Measurements from ENCODE around the gene ERBB2.
A peak's percentile ranks its signal among the peaks of the same experiment; 100 is the strongest.

ERBB2 gene

DNA sequence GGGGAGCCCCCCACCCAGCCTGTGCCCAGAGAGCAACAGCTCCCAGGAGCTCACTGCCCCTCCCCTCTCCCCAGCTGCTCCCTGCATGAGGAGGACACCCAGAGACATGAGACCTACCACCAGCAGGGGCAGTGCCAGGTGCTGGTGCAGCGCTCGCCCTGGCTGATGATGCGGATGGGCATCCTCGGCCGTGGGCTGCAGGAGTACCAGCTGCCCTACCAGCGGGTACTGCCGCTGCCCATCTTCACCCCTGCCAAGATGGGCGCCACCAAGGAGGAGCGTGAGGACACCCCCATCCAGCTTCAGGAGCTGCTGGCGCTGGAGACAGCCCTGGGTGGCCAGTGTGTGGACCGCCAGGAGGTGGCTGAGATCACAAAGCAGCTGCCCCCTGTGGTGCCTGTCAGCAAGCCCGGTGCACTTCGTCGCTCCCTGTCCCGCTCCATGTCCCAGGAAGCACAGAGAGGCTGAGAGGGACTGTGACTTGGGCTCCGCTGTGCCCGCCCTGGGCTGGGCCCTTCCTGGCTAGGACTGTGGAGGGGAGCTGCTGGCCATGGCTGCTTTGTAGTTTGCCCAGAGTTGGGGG lies 34.1 kb upstream of the ERBB2 start:
- DNase-seq: peak in 6 of 14 donors; percentile 16 to 68 (median 61)

- peak in 2 of 14 donors; percentile 64 to 68 for DNase-seq
These were observed 33.6 kb upstream of the ERBB2 start for GRCh38 chr17:39666231-39666600.

DNA sequence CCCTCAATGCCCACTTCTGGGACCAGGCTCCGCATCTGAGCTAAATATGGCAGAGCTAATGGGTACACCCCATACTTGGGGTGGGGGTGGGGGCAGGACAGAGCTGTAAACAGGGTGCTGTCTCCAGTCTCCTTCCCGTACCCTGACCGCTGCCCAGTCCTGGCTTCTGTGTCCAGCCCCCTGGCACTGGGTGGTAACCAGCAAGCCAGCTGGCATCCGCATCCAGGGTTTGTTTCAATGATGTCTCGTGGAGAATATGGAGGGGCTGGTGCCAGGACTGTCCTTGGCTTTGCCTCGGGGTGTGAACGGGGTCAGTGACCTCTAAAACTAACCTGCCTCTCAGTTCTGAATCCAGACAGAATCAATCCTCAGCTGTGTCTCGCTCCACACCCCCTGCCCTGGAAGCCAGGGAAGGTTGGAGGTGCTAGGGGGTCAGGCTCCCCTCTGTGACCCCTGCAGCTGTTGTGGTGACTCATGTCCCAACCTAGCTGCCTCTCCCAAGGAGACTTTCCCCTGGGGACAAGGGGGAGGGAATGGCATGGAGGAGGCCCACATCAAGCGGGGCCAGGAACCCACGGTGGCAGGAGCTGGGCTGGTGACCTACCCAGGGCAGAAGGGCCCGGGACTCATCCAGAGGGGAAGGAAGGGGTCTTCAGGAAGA lies 33.1 kb upstream of the ERBB2 start:
- peak in 11 of 14 donors; percentile 18 to 69 (median 46) for DNase-seq

- peak in 2 of 14 donors; percentile 28 to 36 for DNase-seq
These were observed 32.5 kb upstream of the ERBB2 start for GRCh38 chr17:39667262-39667944.

GRCh38 chr17:39667945-39668924 lies 31.6 kb upstream of the ERBB2 start, which contains the start of gene PNMT:
TSS of gene PNMT (plus strand) at chr17:39668453. CDS start at chr17:39668476, 23 bp downstream.
- peak in 2 of 14 donors; percentile 17 to 37 for DNase-seq

DNA sequence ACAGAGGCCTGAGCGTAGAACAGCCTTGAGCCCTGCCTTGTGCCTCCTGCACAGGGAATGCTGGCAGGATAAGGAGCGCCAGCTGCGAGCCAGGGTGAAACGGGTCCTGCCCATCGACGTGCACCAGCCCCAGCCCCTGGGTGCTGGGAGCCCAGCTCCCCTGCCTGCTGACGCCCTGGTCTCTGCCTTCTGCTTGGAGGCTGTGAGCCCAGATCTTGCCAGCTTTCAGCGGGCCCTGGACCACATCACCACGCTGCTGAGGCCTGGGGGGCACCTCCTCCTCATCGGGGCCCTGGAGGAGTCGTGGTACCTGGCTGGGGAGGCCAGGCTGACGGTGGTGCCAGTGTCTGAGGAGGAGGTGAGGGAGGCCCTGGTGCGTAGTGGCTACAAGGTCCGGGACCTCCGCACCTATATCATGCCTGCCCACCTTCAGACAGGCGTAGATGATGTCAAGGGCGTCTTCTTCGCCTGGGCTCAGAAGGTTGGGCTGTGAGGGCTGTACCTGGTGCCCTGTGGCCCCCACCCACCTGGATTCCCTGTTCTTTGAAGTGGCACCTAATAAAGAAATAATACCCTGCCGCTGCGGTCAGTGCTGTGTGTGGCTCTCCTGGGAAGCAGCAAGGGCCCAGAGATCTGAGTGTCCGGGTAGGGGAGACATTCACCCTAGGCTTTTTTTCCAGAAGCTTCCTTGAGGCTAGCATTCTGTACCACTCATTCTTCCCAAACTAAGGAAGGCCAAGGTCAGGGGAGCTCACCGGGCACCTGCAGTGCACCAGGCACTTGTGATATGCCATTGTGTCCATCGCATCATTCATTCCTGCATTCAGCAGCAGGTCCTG lies 29.7 kb upstream of the ERBB2 start:
- no peak for DNase-seq

GRCh38 chr17:39670746-39671145 lies 29.1 kb upstream of the ERBB2 start:
- no peak for DNase-seq

DNA sequence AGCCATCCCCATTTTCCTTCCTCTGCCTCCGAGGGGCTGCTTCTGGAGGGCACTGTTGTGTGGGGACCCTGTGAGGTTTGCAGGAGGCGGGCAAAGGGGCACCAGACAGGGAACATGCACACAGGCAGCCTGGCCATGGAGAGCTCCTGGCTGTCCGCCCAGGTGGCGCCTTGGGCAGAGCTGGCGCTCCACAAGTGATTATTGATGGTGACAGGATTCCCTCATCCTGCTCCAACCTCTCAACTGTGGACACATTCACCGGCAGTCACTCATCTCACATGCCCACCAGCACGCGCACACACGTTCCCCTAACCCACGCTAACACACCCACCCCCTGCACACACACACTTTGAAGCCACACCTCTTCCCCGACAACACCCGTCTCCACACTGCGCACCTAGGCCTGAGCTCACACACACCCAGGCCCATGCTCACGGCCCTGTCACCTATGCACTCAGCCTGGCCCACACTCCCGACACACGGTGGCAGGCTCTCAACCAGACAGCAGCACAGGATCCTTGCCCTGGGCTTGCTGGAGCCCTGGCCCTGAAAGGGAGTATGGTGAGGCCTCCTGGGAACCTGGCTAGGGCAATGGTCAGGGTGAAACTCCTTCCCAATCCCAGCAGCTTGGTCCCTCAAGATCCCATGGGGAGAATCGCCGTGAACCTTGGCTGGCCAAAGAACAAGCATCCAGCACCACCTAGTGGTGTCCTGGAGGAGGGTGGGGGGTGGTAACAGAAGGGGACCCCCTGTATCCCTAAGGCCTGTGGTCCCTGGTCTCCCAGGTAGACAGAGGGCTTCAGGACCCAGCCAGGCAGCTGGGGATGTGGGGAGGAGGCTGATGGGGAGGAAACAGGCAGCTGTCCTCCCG lies 28.0 kb upstream of the ERBB2 start:
- DNase-seq: peak in 5 of 14 donors; percentile 16 to 67 (median 20)

DNA sequence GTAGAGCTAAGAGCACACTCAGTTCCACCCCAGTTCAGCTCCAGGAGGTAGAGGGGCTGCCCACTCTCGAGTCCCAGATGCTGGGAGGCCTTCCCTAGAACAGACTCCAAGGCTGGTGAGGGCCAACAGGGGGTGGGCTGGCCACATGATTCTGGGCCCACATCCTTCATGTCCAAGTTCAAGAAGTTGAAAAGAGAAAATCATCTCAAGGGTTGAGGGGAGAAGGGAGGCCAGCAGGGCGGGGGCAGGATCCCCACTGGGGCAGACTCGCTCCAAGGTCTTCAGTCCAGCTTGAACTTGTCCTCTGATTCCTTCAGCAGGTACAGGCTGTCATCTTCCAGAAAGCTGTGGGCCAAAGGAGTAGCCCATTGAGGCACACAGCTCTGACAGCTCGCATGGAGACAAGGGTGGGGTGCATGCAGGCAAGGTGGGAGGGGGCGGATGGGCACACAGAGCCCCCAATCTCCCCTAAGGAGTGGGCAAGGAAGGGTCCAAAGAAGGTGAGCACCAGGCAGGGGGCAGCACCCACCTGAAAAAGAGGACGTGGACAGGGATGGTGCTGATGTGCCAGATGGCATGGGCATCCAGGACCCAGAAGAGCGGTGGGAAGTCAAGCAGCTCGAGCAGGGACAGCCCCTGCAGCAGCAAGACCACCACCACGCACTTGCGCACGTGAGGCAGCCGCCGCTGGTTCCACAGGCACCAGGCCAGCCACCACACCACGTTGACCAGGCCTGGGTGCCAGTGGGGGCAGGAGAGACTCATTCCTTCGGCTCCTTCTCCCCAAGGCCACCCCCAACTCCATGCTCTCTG lies 27.1 kb upstream of the ERBB2 start:
- no peak for DNase-seq

- DNase-seq: no peak
These were observed 26.4 kb upstream of the ERBB2 start for GRCh38 chr17:39673335-39674081.

DNA sequence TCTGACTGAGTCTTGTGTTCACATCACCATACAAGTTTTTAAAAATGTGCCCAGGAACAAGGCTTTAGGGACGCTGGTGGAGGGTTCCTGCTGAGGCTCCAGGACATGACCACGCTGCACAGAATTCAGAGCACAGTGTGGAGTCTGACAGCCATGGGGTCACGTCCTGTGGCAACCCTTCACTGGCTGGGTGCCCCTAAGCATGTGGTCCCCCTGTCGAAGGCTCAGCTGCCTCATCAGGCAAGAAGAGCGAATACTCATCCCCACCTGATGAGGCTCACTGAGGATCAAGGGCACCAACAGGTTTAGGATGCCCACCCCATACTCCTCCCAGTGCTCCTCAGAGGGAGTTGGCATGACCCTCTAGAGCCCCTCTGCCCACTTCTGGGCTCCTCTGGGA lies 25.7 kb upstream of the ERBB2 start:
- no peak for DNase-seq

DNA sequence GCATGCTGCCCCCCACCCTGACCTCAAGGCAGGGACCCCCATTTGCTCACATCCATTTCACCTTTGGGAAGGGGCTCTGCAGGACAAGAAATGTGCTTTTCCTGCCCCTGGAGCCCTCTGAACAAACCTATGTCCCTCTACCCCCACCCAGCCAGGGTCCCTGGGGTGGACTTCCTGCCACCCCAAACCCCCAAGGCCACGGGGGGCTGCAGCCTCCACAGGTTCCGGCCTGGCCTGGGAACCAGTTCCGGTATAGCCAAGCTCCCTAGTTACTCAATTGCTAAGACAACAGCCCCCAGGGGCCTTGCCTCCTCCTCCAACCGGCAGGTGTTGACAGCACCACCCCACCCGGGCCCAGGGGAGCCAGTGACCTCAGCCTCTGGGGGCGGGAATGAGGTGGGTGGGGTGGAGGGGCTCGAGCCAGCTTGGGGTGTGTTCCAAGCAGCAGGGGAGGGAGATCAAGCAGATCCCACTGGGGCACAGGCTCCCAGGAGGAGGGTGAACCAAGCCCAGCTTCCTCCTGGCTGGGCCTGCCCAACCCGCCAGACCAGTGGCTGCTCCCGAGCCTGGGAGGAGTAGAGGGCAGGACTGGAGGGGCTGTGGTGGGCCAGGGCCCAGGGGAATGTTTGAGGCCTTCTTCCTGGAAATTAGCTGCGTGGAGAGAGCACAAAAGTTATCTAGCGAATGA lies 25.0 kb upstream of the ERBB2 start:
- DNase-seq: no peak

DNA sequence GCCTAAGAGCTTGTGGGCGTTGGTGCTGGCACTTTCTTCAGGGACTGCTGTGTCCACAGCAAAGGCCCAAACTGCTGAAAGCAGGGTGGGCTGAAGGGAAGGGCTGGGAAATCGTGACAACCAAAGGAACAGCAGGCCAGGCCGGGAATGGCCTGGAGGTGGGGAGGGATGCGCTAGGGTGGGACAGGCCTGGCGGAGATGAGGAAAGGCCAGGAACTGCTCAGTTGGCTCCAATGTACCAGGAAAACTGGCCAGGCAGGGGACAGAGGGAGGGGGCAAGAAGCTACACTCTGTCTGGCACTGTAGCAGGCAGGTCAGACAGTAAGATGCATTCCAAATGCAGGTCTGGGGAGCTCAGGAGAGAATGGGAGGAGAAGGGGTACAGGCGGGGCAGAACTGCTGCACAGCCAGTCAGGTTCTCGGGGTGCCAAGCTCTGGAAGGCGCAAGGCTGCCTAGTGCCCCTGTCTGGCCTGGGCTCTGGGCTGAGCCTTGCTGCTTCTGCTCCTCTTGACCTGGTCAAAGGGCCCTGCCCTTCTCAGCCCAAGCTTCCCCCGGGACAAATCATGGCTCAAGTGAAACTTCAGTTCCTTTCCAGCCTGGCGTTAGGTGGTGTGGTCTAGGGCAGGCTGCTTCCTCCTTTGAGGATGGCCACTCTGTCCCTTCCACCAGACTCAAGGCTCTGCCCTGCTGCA lies 24.3 kb upstream of the ERBB2 start:
- DNase-seq: no peak

DNA sequence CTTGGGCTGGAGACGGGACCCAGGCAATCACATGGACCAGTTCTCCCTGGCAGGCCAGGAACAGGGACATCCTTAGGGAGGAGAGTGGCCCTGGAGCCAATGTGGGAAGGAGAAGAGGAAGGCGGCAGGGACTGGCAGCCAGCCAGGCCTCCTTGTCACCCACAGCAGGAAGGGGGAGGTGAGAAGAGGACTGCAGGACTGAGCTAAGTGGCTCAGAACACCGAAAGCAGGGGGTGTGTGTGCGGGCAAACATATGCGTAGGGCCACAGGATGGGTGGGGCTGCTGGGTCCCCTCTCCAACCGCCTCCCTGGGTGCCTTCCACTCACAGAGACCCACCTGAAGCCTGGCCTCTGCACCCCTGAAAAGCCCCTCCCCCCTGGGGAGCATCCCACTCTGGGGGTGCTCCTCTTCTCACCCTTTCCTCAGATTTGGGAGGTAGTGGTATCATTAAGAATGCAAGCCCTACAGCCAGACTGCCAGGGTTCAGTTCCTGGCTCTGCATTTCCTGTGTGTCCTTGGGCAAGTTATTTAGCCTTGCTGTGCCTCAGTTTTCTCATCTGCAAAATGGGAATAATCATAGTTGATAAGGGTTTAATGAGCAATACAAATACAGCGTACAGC lies 23.6 kb upstream of the ERBB2 start:
- DNase-seq: peak in 7 of 14 donors; percentile 14 to 50 (median 28)

GRCh38 chr17:39677072-39677471 lies 22.8 kb upstream of the ERBB2 start:
- no peak for DNase-seq

- DNase-seq: peak in 3 of 14 donors; percentile 17 to 27 (median 26)
These were observed 22.1 kb upstream of the ERBB2 start for GRCh38 chr17:39677542-39678339.

Measured in C1 segment of cervical spinal cord (tissue), 14 donors.